Measurements from ENCODE around the gene ANKS6. TPM values are rescaled to one million over a fixed set of nuclear protein-coding genes. Genes with fewer than 3 reads are reported as not detected.

Gene ANKS6
- total and polyA plus RNA-seq, 2 experiments from 2014 or later: 36.9 to 59.0 TPM

DNA sequence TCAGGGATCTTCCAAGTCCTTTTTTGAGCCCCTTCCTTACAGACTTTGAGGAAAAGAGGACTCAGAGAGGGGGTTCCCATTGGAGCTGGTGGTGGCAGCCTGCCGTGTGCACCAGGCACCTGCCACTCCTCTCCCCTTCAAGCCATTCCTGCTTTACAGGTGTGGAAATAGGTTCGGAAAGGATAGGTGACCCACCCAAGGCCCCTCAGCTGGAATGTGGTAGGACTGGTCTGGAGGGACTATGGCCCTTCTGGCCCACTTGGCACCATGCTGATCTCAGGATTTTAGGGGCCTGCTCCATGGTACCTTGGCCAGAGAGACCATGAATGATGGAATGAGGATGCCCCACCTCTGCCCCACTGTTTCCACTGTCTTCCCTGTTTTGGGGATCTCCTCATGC, 12.5 kb upstream of the ANKS6 start:
- Histone ChIP-seq H3K4me1 (ENCODE audit: insufficient read depth) (peaks cover 23% of the 10 kb centered on the region), H2AFZ (no peak overlapping the region), H3K9me2 (ENCODE audit: insufficient read depth) (no peaks in the 10 kb centered on the region), H4K20me1 (replicated peaks; ENCODE audit: insufficient read depth) (no peaks in the 10 kb centered on the region; the same call in 1 of the 2 replicates), H3K36me3 (ENCODE audit: insufficient read depth) (no peaks in the 10 kb centered on the region), H3K27me3 (ENCODE audit: insufficient read depth) (peaks cover 27% of the 10 kb centered on the region), H3K27ac (ENCODE audit: low read depth) (no peak overlapping the region), H3F3A (replicated peaks; ENCODE audit: low read depth) (0 out of 2 replicates have a peak, but pooled peaks cover 6% of the 10 kb centered on the region), H3K4me2 (peak overlapping the region; percentile 91), H3K4me3 (peak overlapping the region; percentile 74; the same call in 1 of the 2 replicates), H3K79me2 (replicated peaks; ENCODE audit: insufficient read depth) (no peaks in the 10 kb centered on the region)
- peaks cover 31% of the 10 kb centered on the region for H3K4me1 Mint-ChIP-seq
- H3K27ac Mint-ChIP-seq: no peak overlapping the region
- no peaks in the 10 kb centered on the region for H3K9me3 Mint-ChIP-seq
- DNase-seq (ENCODE audit: low spot score): no peak
- TF ChIP-seq EZH2 (IDR thresholded peaks at IDR 0.05; ENCODE audit: low read depth, unreplicated experiment) (no peak), STAT1 (IDR thresholded peaks at IDR 0.05; ENCODE audit: unreplicated experiment) (no peak)
- TF ChIP-seq, protein P1, sequence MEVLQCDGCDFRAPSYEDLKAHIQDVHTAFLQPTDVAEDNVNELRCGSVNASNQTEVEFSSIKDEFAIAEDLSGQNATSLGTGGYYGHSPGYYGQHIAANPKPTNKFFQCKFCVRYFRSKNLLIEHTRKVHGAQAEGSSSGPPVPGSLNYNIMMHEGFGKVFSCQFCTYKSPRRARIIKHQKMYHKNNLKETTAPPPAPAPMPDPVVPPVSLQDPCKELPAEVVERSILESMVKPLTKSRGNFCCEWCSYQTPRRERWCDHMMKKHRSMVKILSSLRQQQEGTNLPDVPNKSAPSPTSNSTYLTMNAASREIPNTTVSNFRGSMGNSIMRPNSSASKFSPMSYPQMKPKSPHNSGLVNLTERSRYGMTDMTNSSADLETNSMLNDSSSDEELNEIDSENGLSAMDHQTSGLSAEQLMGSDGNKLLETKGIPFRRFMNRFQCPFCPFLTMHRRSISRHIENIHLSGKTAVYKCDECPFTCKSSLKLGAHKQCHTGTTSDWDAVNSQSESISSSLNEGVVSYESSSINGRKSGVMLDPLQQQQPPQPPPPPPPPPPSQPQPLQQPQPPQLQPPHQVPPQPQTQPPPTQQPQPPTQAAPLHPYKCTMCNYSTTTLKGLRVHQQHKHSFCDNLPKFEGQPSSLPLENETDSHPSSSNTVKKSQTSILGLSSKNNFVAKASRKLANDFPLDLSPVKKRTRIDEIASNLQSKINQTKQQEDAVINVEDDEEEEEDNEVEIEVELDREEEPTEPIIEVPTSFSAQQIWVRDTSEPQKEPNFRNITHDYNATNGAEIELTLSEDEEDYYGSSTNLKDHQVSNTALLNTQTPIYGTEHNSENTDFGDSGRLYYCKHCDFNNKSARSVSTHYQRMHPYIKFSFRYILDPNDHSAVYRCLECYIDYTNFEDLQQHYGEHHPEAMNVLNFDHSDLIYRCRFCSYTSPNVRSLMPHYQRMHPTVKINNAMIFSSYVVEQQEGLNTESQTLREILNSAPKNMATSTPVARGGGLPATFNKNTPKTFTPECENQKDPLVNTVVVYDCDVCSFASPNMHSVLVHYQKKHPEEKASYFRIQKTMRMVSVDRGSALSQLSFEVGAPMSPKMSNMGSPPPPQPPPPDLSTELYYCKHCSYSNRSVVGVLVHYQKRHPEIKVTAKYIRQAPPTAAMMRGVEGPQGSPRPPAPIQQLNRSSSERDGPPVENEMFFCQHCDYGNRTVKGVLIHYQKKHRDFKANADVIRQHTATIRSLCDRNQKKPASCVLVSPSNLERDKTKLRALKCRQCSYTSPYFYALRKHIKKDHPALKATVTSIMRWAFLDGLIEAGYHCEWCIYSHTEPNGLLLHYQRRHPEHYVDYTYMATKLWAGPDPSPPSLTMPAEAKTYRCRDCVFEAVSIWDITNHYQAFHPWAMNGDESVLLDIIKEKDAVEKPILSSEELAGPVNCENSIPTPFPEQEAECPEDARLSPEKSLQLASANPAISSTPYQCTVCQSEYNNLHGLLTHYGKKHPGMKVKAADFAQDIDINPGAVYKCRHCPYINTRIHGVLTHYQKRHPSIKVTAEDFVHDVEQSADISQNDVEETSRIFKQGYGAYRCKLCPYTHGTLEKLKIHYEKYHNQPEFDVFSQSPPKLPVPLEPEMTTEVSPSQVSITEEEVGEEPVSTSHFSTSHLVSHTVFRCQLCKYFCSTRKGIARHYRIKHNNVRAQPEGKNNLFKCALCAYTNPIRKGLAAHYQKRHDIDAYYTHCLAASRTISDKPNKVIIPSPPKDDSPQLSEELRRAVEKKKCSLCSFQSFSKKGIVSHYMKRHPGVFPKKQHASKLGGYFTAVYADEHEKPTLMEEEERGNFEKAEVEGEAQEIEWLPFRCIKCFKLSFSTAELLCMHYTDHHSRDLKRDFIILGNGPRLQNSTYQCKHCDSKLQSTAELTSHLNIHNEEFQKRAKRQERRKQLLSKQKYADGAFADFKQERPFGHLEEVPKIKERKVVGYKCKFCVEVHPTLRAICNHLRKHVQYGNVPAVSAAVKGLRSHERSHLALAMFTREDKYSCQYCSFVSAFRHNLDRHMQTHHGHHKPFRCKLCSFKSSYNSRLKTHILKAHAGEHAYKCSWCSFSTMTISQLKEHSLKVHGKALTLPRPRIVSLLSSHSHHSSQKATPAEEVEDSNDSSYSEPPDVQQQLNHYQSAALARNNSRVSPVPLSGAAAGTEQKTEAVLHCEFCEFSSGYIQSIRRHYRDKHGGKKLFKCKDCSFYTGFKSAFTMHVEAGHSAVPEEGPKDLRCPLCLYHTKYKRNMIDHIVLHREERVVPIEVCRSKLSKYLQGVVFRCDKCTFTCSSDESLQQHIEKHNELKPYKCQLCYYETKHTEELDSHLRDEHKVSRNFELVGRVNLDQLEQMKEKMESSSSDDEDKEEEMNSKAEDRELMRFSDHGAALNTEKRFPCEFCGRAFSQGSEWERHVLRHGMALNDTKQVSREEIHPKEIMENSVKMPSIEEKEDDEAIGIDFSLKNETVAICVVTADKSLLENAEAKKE (CRISPR knock-in tag; IDR thresholded peaks at IDR 0.05): no peak
- TF ChIP-seq, protein P2, sequence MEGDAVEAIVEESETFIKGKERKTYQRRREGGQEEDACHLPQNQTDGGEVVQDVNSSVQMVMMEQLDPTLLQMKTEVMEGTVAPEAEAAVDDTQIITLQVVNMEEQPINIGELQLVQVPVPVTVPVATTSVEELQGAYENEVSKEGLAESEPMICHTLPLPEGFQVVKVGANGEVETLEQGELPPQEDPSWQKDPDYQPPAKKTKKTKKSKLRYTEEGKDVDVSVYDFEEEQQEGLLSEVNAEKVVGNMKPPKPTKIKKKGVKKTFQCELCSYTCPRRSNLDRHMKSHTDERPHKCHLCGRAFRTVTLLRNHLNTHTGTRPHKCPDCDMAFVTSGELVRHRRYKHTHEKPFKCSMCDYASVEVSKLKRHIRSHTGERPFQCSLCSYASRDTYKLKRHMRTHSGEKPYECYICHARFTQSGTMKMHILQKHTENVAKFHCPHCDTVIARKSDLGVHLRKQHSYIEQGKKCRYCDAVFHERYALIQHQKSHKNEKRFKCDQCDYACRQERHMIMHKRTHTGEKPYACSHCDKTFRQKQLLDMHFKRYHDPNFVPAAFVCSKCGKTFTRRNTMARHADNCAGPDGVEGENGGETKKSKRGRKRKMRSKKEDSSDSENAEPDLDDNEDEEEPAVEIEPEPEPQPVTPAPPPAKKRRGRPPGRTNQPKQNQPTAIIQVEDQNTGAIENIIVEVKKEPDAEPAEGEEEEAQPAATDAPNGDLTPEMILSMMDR (conservative IDR thresholded peaks at IDR 0.05; ENCODE audit: low read depth in 2 of 2): no peak
- H3K27me3 Mint-ChIP-seq (ENCODE audit: insufficient read depth, low read depth, poor library complexity): peaks cover 17% of the 10 kb centered on the region
- peak overlapping the region; percentile 79 for H3K4me3 Mint-ChIP-seq
- no peaks in the 10 kb centered on the region for H3K36me3 Mint-ChIP-seq (ENCODE audit: low read depth)
- ATAC-seq: no peak
